NCI-H1436 treated with DMSO at 0.1 percent for 48 hours (cell line): ENCODE measurements around the gene EDC3.
"Not testable (repeated sequence)": the region's sequence is repeated elsewhere in the genome, so short reads cannot be mapped to it uniquely, and the experiment has no call there.

Experiments used
- DNase-seq: peaks from one replicate; lab custom pipeline; 2025; lab: John Stamatoyannopoulos, UW

The EDC3 gene

GRCh38 chr15:74608786-74609185, 87.0 kb downstream of the EDC3 start:
- DNase-seq = no peak

GRCh38 chr15:74605795-74606150, 90.1 kb downstream of the EDC3 start:
- DNase-seq = no peak

GRCh38 chr15:74604983-74605794, 90.6 kb downstream of the EDC3 start:
- no peak for DNase-seq

GRCh38 chr15:74603789-74604705, 91.8 kb downstream of the EDC3 start:
- no peak for DNase-seq

- no peak for DNase-seq
These were observed 92.6 kb downstream of the EDC3 start for GRCh38 chr15:74603026-74603788.

GRCh38 chr15:74599156-74599555, 96.7 kb downstream of the EDC3 start:
- DNase-seq = no peak

GRCh38 chr15:74598126-74598842, 97.5 kb downstream of the EDC3 start:
- DNase-seq = peak; percentile 76

GRCh38 chr15:74597146-74597705, 98.6 kb downstream of the EDC3 start:
- not testable (repeated sequence) for DNase-seq

- DNase-seq = not testable (repeated sequence)
These were observed 99.1 kb downstream of the EDC3 start for GRCh38 chr15:74596736-74597135.

GRCh38 chr15:74595271-74595670, 100.6 kb downstream of the EDC3 start:
- DNase-seq = no peak

GRCh38 chr15:74594455-74594854, 101.4 kb downstream of the EDC3 start:
- no peak for DNase-seq

- DNase-seq = no peak
These were observed 102.7 kb downstream of the EDC3 start for GRCh38 chr15:74593122-74593521.

- no peak for DNase-seq
These were observed 103.6 kb downstream of the EDC3 start for GRCh38 chr15:74592222-74592621.

- DNase-seq = no peak
These were observed 106.0 kb downstream of the EDC3 start for GRCh38 chr15:74589826-74590225.

GRCh38 chr15:74585857-74586256, 110.0 kb downstream of the EDC3 start:
- no peak for DNase-seq

- DNase-seq = no peak
These were observed 110.6 kb downstream of the EDC3 start for GRCh38 chr15:74585191-74585590.

GRCh38 chr15:74584779-74585178, 111.0 kb downstream of the EDC3 start:
- DNase-seq = no peak

GRCh38 chr15:74584204-74584603, 111.6 kb downstream of the EDC3 start:
- no peak for DNase-seq
